Sigmoid colon (tissue), 3 donors: Measurements from ENCODE around the gene ARMC2.

Experiments
- POLR2A ChIP-seq, 2 donors: fragments of 450-650 bp; IDR thresholded peaks; one replicate each; pipeline ENCODE4 v1.6.1; 2016; ENCODE audit warnings: antibody characterized with exemption in 2 of 2, mild to moderate bottlenecking in 2 of 2, moderate library complexity in 2 of 2
- TF ChIP-seq, protein P1 (sequence below), 4 experiments: fragments of 450-650 bp in 3 of 4; fragments of 200-600 bp in 1 of 4; IDR thresholded peaks; one replicate each; pipeline ENCODE4 v1.5.1; 2016 to 2019; ENCODE audit warnings: antibody characterized with exemption in 4 of 4, mild to moderate bottlenecking in 3 of 4, moderate library complexity in 2 of 4

DNA sequence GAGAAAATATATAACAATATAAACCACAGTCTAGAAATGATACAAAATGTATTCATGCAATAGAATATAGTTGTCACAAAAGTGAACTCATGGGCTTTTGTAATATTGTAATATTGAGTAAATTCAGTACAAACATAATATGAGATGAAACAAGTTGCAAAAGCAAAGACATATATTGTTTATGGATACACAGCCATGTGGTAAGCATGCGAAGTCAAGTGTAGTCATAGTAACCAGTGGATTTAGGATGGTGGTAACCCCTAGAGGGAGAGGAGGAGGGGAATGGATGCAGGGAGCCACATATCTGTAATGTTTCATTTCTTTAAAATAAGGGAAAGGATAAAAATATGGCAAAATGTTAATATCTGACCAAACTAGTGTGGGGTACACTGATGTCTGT lies 47.3 kb downstream of the ARMC2 start:
- TF ChIP-seq, protein P1, sequence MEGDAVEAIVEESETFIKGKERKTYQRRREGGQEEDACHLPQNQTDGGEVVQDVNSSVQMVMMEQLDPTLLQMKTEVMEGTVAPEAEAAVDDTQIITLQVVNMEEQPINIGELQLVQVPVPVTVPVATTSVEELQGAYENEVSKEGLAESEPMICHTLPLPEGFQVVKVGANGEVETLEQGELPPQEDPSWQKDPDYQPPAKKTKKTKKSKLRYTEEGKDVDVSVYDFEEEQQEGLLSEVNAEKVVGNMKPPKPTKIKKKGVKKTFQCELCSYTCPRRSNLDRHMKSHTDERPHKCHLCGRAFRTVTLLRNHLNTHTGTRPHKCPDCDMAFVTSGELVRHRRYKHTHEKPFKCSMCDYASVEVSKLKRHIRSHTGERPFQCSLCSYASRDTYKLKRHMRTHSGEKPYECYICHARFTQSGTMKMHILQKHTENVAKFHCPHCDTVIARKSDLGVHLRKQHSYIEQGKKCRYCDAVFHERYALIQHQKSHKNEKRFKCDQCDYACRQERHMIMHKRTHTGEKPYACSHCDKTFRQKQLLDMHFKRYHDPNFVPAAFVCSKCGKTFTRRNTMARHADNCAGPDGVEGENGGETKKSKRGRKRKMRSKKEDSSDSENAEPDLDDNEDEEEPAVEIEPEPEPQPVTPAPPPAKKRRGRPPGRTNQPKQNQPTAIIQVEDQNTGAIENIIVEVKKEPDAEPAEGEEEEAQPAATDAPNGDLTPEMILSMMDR (IDR thresholded peaks at IDR 0.05): no peak
- TF ChIP-seq POLR2A (IDR thresholded peaks at IDR 0.05): no peak
